H1 (cell line): Measurements from ENCODE around the gene CADM1. TPM values are rescaled to one million over a fixed set of nuclear protein-coding genes. Genes with fewer than 3 reads are reported as not detected.

Source experiments
- CTCF ChIA-PET: fragments of 300-600 bp; sonication (Branson Sonifier 250); formaldehyde crosslinking; loops from one replicate; lab custom pipeline; 2021; ENCODE audit not compliant: partially characterized antibody; lab: Charles Lee
- POLR2A ChIA-PET: fragments of 300-600 bp; sonication (Branson Sonifier 250); formaldehyde crosslinking; loops from one replicate; lab custom pipeline; 2021; ENCODE audit warnings: inconsistent platforms; ENCODE audit not compliant: partially characterized antibody; lab: Charles Lee
- DNase-seq, 2 experiments: peaks; one replicate each; pipeline versions ENCODE4 v3.0.0 to v3.0.0-alpha.2; 2010 to 2022; ENCODE audit warnings: low spot score in 2 of 2, low read depth in 1 of 2, mixed read lengths in 1 of 2
- FAIRE-seq: peaks from 2 replicates; lab custom pipeline; 2011; peaks lifted over from hg19 to GRCh38; lab: Jason Lieb, UNC
- H2AFZ ChIP-seq: 2 replicates; pipeline ENCODE4 v1.8.1; 2012; ENCODE audit warnings: low read length, inconsistent platforms
- H2AK5ac ChIP-seq: 2 replicates; pipeline ENCODE4 v1.6.1; 2013; ENCODE audit warnings: low read depth, low read length
- H2BK120ac ChIP-seq: replicated peaks from 2 replicates; pipeline ENCODE3; 2013; ENCODE audit warnings: low read depth, low read length, inconsistent platforms
- H2BK12ac ChIP-seq: 2 replicates; pipeline ENCODE4 v1.6.1; 2013; ENCODE audit warnings: low read depth, low read length
- H2BK15ac ChIP-seq: 2 replicates; pipeline ENCODE4 v1.6.1; 2013; ENCODE audit warnings: low read length
- H2BK20ac ChIP-seq: 2 replicates; pipeline ENCODE4 v1.6.1; 2013; ENCODE audit warnings: low read length
- H2BK5ac ChIP-seq: 2 replicates; pipeline ENCODE4 v1.6.1; 2013; ENCODE audit warnings: low read depth, low read length
- H3K14ac ChIP-seq: 2 replicates; pipeline ENCODE4 v1.6.1; 2013; ENCODE audit warnings: inconsistent platforms; ENCODE audit not compliant: insufficient read length
- H3K18ac ChIP-seq: 2 replicates; pipeline ENCODE4 v1.6.1; 2013; ENCODE audit warnings: low read length; ENCODE audit errors: extremely low read depth
- H3K23ac ChIP-seq: 2 replicates; pipeline ENCODE4 v1.6.1; 2013; ENCODE audit warnings: inconsistent platforms; ENCODE audit not compliant: insufficient read length
- H3K23me2 ChIP-seq: 2 replicates; pipeline ENCODE4 v1.6.1; 2013; ENCODE audit warnings: low read depth, low read length
- H3K27ac ChIP-seq: 2 replicates; pipeline ENCODE4 v1.6.1; 2011; ENCODE audit warnings: low read depth, low read length, inconsistent platforms
- H3K27me3 ChIP-seq, 4 experiments: replicated peaks in 1 of 4; 1 replicate in 1 of 4; 2 replicates in 3 of 4; pipeline versions ENCODE4 v1.6.1 to v1.8.1; 2011 to 2013; ENCODE audit warnings: low read length in 3 of 4, mild to moderate bottlenecking in 3 of 4, inconsistent platforms in 2 of 4, mixed read lengths in 2 of 4, moderate library complexity in 1 of 4; ENCODE audit not compliant: control insufficient read depth in 3 of 4, insufficient read depth in 3 of 4; ENCODE audit errors: extremely low read depth in 1 of 4
- H3K36me3 ChIP-seq, 4 experiments: 2 replicates each; pipeline versions ENCODE4 v1.6.1 to v1.8.1; 2011 to 2013; ENCODE audit warnings: mild to moderate bottlenecking in 4 of 4, low read length in 3 of 4, moderate library complexity in 2 of 4, control low read depth in 1 of 4, inconsistent platforms in 1 of 4; ENCODE audit not compliant: insufficient read depth in 4 of 4, control insufficient read depth in 2 of 4
- H3K4ac ChIP-seq: replicated peaks from 2 replicates; pipeline ENCODE3; 2013; ENCODE audit warnings: low read length, low read depth, mixed read lengths, inconsistent platforms; ENCODE audit not compliant: insufficient read length
- H3K4me1 ChIP-seq, 4 experiments: replicated peaks in 1 of 4; 1 replicate in 1 of 4; 2 replicates in 3 of 4; pipeline versions ENCODE4 v1.6.1 to v1.8.1; 2011 to 2013; ENCODE audit warnings: low read length in 3 of 4, inconsistent platforms in 2 of 4, mixed read lengths in 1 of 4; ENCODE audit not compliant: insufficient read depth in 4 of 4, control insufficient read depth in 3 of 4
- H3K4me2 ChIP-seq, 2 experiments: 2 replicates each; pipeline versions ENCODE4 v1.6.1 to v1.8.1; 2011 to 2013; ENCODE audit warnings: low read depth in 2 of 2, low read length in 2 of 2, control low read depth in 1 of 2, inconsistent platforms in 1 of 2, mild to moderate bottlenecking in 1 of 2; ENCODE audit not compliant: insufficient read depth in 1 of 2
- H3K4me3 ChIP-seq, 4 experiments: fragments of 200-600, 300-600 bp in 1 of 4; sonication (generic), shearing (Covaris generic), sonication (Bioruptor Twin) in 1 of 4; 2 replicates each; pipeline versions ENCODE4 v1.5.1 to v1.8.1; 2011 to 2016; ENCODE audit warnings: low read length in 4 of 4, low read depth in 3 of 4, control low read depth in 2 of 4, inconsistent platforms in 2 of 4, mild to moderate bottlenecking in 2 of 4, mixed read lengths in 1 of 4, moderate library complexity in 1 of 4; ENCODE audit not compliant: insufficient read depth in 2 of 4; ENCODE audit errors: extremely low read depth in 1 of 4
- H3K56ac ChIP-seq: replicated peaks from 2 replicates; pipeline ENCODE3; 2013; ENCODE audit warnings: low read depth, mild to moderate bottlenecking, mixed read lengths, low read length, inconsistent platforms; ENCODE audit not compliant: insufficient read length
- H3K79me1 ChIP-seq: 2 replicates; pipeline ENCODE4 v1.6.1; 2013; ENCODE audit warnings: low read depth, low read length, control low read depth
- H3K79me2 ChIP-seq, 2 experiments: 2 replicates each; pipeline versions ENCODE4 v1.6.1 to v1.8.1; 2012 to 2013; ENCODE audit warnings: low read length in 2 of 2, mild to moderate bottlenecking in 2 of 2, inconsistent platforms in 1 of 2; ENCODE audit not compliant: insufficient read depth in 2 of 2, control insufficient read depth in 1 of 2
- H3K9ac ChIP-seq, 4 experiments: replicated peaks in 1 of 4; 1 replicate in 1 of 4; 2 replicates in 3 of 4; pipeline versions ENCODE4 v1.6.1 to v1.8.1; 2011 to 2013; ENCODE audit warnings: low read depth in 3 of 4, low read length in 3 of 4, control low read depth in 2 of 4, mild to moderate bottlenecking in 2 of 4, moderate library complexity in 2 of 4, inconsistent platforms in 1 of 4; ENCODE audit errors: extremely low read depth in 1 of 4
- H3K9me3 ChIP-seq, 2 experiments: 2 replicates each; pipeline versions ENCODE4 v1.6.1 to v1.8.1; 2012 to 2013; ENCODE audit warnings: mild to moderate bottlenecking in 2 of 2, moderate library complexity in 2 of 2, control low read depth in 1 of 2, inconsistent platforms in 1 of 2, low read depth in 1 of 2, low read length in 1 of 2, mixed read lengths in 1 of 2; ENCODE audit not compliant: insufficient read depth in 2 of 2
- H4K20me1 ChIP-seq, 2 experiments: replicated peaks in 1 of 2; 2 replicates each; pipeline versions ENCODE3 to v1.8.1; 2011 to 2013; ENCODE audit warnings: inconsistent platforms in 2 of 2, low read length in 2 of 2, mild to moderate bottlenecking in 1 of 2; ENCODE audit not compliant: insufficient read depth in 2 of 2, control insufficient read depth in 1 of 2
- H4K5ac ChIP-seq: 2 replicates; pipeline ENCODE4 v1.6.1; 2013; ENCODE audit warnings: low read length, low read depth, mixed read lengths, inconsistent platforms; ENCODE audit not compliant: insufficient read length
- H4K8ac ChIP-seq: 2 replicates; pipeline ENCODE4 v1.8.0; 2013; ENCODE audit warnings: mild to moderate bottlenecking, moderate library complexity, low read length, inconsistent platforms; ENCODE audit not compliant: insufficient read depth; ENCODE audit errors: extremely low read depth
- H4K91ac ChIP-seq: replicated peaks from 2 replicates; pipeline ENCODE3; 2013; ENCODE audit warnings: low read length, mixed read lengths, inconsistent platforms; ENCODE audit not compliant: insufficient read length
- CTBP2 ChIP-seq: IDR thresholded peaks from 2 replicates; pipeline ENCODE4 v1.7.0; 2011; ENCODE audit warnings: borderline replicate concordance, mild to moderate bottlenecking, moderate library complexity, mixed read lengths, low read length; ENCODE audit not compliant: insufficient read depth, insufficient read length
- EGR1 ChIP-seq: IDR thresholded peaks from 2 replicates; pipeline ENCODE4 v1.6.1; 2011; ENCODE audit warnings: low read depth, low read length, borderline replicate concordance
- FOSL1 ChIP-seq: IDR thresholded peaks from 2 replicates; pipeline ENCODE4 v1.6.1; 2011; ENCODE audit warnings: mild to moderate bottlenecking, low read depth, low read length, moderate library complexity; ENCODE audit not compliant: insufficient read depth
- GTF2F1 ChIP-seq: IDR thresholded peaks from 2 replicates; pipeline ENCODE4 v1.6.1; 2012; ENCODE audit warnings: low read depth, low read length, improper control_type of control experiment, borderline replicate concordance
- KDM1A ChIP-seq: fragments of 200-600, 300-600 bp; sonication (generic); IDR thresholded peaks from 2 replicates; pipeline ENCODE4 v1.7.1; 2016; ENCODE audit warnings: mild to moderate bottlenecking, low read length, borderline replicate concordance
- KDM5A ChIP-seq: fragments of 200-600 bp; IDR thresholded peaks from 2 replicates; pipeline ENCODE4 v1.7.1; 2012; ENCODE audit warnings: mild to moderate bottlenecking, low read length, inconsistent platforms, mixed read lengths
- POLR2AphosphoS5 ChIP-seq: IDR thresholded peaks from 2 replicates; pipeline ENCODE4 v1.6.1; 2011; ENCODE audit warnings: low read depth, low read length
- RBBP5 ChIP-seq: IDR thresholded peaks from 2 replicates; pipeline ENCODE4 v1.7.1; 2012; ENCODE audit warnings: low read depth, mild to moderate bottlenecking, inconsistent platforms, low read length, moderate library complexity, borderline replicate concordance
- SIRT6 ChIP-seq: IDR thresholded peaks from one replicate; pipeline ENCODE4 v1.7.1; 2012; ENCODE audit warnings: low read length, inconsistent platforms
- TAF1 ChIP-seq: IDR thresholded peaks from 2 replicates; pipeline ENCODE4 v1.6.1; 2011; ENCODE audit warnings: mild to moderate bottlenecking, low read depth, low read length
- ZNF274 ChIP-seq: IDR thresholded peaks from 2 replicates; pipeline ENCODE4 v1.7.0; 2012; ENCODE audit warnings: low read length, borderline replicate concordance; ENCODE audit errors: extremely low read depth
- WGBS, 2 experiments: shearing (Covaris generic) in 1 of 2; methylation state at CpG; one replicate each; pipeline versions ENCODE4 v1.1.6 to v1.1.7; 2013 to 2015; ENCODE audit warnings: low lambda C conversion rate in 2 of 2, mixed read lengths in 2 of 2, inconsistent platforms in 1 of 2, low coverage in 1 of 2, missing lambda C conversion rate in 1 of 2; ENCODE audit not compliant: insufficient replicate concordance in 2 of 2, insufficient coverage in 1 of 2, insufficient read length in 1 of 2; ENCODE audit errors: extremely low coverage in 1 of 2, missing lambda C conversion rate in 1 of 2; 5-methylcytosine and 5-hydroxymethylcytosine counted together
- polyA plus RNA-seq, 7 experiments: library from polyadenylated mRNA; depleted of rRNA in 3 of 7; stranded (reverse) in 5 of 7; unstranded in 2 of 7; fragments of >200 nt in 5 of 7; fragments of 200-250 nt in 2 of 7; gene quantifications; 1 replicate in 5 of 7; 2 replicates in 1 of 7; 4 replicates in 1 of 7; pipeline versions ENCODE4 v1.2.1 to v1.2.3, GENCODE V29; 2011 to 2013; ENCODE audit warnings: missing spikeins in 2 of 7, mixed read lengths in 2 of 7
- total RNA-seq: library from RNA; stranded (reverse); fragmentation: NEBNext Ultra II Directional; extraction: Animal tissue kit (Norgen Biotek cat#: 25700); gene quantifications from 2 replicates; pipeline ENCODE4 v1.2.1, GENCODE V29; 2021

The CADM1 gene
- total and polyA plus RNA-seq, 2 of the 8 experiments (the other 6 are each of a cell fraction or from before 2014, with no cell fraction given) = 8.3 to 25.3 TPM

DNA sequence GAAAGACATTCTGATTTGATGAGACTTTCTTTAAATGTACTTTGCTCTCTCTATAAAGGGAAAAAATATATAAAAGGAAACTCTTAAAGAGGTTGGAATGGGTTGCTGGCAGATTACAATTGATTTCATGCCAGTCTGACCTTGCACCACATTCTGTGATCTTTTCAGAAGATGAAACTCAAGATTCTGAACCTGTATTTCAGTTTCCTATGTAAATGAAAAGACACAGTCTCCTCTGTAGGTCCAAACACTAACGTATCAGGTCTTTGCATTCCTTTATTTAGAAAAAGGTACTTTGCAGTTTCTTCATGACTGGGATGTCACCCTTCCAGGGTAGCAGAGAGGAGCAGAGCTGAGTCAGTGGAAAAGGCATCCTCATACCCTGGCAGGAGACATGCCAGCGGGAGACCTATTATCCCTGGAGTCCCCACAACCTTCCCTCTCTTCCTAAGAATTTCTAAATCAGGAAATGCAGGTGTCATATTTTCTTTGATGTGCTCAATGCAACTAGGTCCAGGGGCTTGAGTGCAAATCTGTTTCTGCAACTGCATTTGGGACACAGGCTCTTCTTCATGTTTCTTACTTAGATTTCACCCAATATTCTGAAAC is 282.6 kb downstream of the CADM1 start:
- CTCF ChIA-PET = no interaction called here
- H3K79me2 ChIP-seq = no peaks in the 10 kb centered on the region
- H2AK5ac ChIP-seq = peak overlapping the region; percentile 42; the same call in 1 of the 2 replicates
- no peak overlapping the region for H4K91ac ChIP-seq
- FAIRE-seq (no peak), DNase-seq (no peak)
- peak overlapping the region; percentile 35; the same call in 1 of the 2 replicates for H2BK12ac ChIP-seq
- H3K4ac ChIP-seq = no peak overlapping the region
- no peaks in the 10 kb centered on the region for H3K9me3 ChIP-seq
- H4K5ac ChIP-seq = no peak overlapping the region
- no peak for TF ChIP-seq GTF2F1
- TF ChIP-seq EGR1 = no peak
- TF ChIP-seq KDM5A = no peak
- no peak for TF ChIP-seq POLR2AphosphoS5
- no peak for TF ChIP-seq FOSL1
- TF ChIP-seq RBBP5 = no peak
- TF ChIP-seq KDM1A = no peak
- no peak for TF ChIP-seq ZNF274
- no peak for TF ChIP-seq TAF1
- no peak for TF ChIP-seq CTBP2
- TF ChIP-seq SIRT6 = no peak
- peak overlapping the region; percentile 45; the same call in 1 of the 2 replicates for H2BK5ac ChIP-seq
- no peaks in the 10 kb centered on the region for H3K23me2 ChIP-seq
- no peak overlapping the region for H2BK15ac ChIP-seq
- no peak overlapping the region for H3K9ac ChIP-seq
- H3K4me3 ChIP-seq = peak overlapping the region in 1 of 4 experiments; percentile 3; a peak in 1 of 8 replicates
- peaks cover 4 to 13% (median 10%) of the 10 kb centered on the region in 4 experiments for H3K4me1 ChIP-seq
- peak overlapping the region; percentile 43; the same call in 1 of the 2 replicates for H3K18ac ChIP-seq
- POLR2A ChIA-PET = no interaction called here
- peak overlapping the region in 1 of 2 experiments; percentile 46; a peak in 2 of 4 replicates for H3K4me2 ChIP-seq
- no peak overlapping the region for H3K23ac ChIP-seq
- H3K56ac ChIP-seq = no peak overlapping the region
- H2BK20ac ChIP-seq = no peak overlapping the region
- no peak overlapping the region for H3K14ac ChIP-seq
- H3K36me3 ChIP-seq = no peaks in the 10 kb centered on the region
- H4K8ac ChIP-seq = no peak overlapping the region
- H4K20me1 ChIP-seq = no peaks in the 10 kb centered on the region
- no peaks in the 10 kb centered on the region for H3K79me1 ChIP-seq
- no peak overlapping the region for H3K27ac ChIP-seq
- no peaks in the 10 kb centered on the region for H3K27me3 ChIP-seq
- H2AFZ ChIP-seq = no peak overlapping the region
- 74% methylated on average over 2 of the region's 2 CpGs; no CpG with 5 or more reads in 1 of the 2 experiments for WGBS, 2 experiments
- H2BK120ac ChIP-seq = no peak overlapping the region
